ENCODE measurements around the gene MB21D2.
A peak's percentile ranks its signal among the peaks of the same experiment; 100 is the strongest.

MB21D2 gene

GRCh38 chr3:192830291-192831110 is 87.2 kb downstream of the MB21D2 start:
- DNase-seq, result peak; percentile 47

- no peak for DNase-seq
Measured at GRCh38 chr3:192827863-192828594, 89.6 kb downstream of the MB21D2 start.

GRCh38 chr3:192827208-192827607 is 90.4 kb downstream of the MB21D2 start:
- no peak for DNase-seq

- no peak for DNase-seq
Measured at GRCh38 chr3:192826214-192827006, 91.2 kb downstream of the MB21D2 start.

DNA sequence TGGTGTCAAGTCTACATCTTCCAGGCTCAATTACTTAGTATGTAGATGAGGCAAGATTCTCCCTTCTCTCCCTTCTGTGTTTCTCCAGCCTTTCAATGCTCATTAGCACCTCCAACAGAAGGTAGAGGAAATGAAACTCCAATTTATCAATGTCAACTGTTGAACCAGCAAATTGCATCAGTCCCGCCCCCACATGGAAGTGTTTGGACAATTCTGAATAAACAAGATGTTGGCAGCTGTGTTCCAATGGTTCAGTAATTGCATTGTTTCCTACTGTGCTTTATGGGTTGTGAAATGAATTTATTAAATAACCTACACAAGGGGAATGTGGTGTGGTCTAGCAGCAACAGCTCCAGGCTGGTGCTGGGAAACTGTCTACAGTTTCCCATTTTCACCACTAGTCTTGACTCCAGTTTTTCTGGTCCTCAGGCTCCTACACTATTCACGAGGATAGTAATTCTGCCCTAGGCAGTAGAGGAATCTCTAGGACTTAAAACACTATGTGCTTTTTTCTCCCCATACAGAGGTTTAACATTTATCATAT is 91.9 kb downstream of the MB21D2 start:
- no peak for DNase-seq

DNA sequence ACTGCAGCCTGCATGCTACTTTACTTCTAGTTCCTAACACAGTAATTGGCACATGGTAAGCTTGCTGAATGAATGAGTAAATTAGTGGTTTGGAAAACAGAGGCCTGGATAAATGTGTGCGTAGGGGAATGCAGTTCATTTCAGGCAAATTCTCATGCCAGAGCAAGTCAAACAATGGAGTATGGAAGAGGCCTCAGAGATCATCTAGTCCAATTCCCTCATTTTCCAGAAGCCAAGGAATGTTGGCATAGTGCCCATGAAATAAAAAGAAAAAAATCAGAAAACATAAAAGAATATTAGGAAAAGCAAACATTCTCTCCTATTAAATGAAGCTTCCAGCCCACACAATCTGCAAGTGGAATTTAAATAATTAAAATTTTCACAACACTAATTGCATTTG is 92.4 kb downstream of the MB21D2 start:
- DNase-seq, result no peak

DNA sequence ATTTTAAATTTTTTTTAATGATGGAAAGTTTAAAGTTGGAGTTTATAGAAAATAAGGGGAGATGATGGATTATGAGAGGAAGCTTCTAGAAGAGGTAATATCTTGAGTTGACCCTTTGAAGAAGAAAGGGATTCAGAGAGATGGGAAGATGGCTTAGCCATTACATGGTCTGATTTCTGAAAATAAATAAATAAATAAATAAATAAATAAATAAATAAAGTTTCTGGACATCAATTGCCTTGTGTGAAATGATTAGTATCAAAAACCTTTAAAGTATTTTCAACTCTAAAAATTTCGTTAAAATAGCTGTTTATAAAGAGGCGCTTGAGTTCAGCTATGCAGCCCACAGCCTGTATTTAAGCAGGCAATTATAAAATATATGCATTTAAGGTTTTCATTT is 93.3 kb downstream of the MB21D2 start:
- no peak for DNase-seq

- DNase-seq, result no peak
Measured at GRCh38 chr3:192821161-192821560, 96.5 kb downstream of the MB21D2 start.

DNA sequence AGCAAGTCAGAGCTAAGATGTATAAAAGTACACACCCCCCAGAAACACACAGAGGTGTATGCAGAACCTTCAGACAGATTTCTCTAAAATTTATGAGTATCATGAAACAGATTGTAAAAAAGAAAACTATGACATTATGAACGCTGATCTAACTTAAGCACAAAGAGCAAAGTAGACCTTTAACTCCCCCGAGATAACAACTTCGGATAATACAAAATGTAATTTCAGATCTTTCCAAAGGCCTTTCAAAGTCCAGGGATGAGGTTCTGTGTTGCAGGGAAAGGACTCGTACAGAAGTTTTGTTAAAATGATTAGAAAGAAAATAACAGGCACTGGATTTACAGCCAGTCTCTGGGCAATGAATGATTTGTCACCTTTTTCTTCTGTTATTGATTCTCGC is 97.5 kb downstream of the MB21D2 start:
- DNase-seq, result no peak

DNA sequence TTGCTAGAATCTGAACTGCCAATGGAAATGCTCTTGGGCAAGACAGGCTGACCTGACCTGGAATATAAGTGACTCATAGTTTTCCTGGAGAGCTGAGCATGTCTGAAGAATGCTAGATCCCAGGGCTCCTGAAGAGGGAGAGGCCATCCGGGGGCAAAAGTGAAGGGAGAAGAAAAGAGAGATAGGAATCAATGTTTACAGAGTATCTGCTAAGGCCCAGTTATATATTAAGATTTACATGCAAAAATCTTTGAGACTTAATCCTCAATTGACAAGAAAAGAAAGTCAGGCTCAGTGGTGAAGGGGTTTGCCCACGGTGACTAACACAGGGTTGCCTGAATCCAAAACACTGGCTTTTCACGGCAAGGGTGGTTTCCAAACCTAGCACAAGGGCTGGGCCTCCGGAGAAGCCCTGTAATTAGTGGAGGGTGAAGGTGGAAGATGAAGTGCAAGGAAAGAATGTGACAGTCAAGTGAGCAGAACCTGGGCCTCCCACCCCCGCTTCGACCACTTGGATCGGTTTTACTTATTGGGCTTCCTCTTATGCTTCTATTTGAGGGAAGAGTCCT is 98.6 kb downstream of the MB21D2 start:
- no peak for DNase-seq

GRCh38 chr3:192818126-192818525 is 99.5 kb downstream of the MB21D2 start:
- DNase-seq, result no peak

DNA sequence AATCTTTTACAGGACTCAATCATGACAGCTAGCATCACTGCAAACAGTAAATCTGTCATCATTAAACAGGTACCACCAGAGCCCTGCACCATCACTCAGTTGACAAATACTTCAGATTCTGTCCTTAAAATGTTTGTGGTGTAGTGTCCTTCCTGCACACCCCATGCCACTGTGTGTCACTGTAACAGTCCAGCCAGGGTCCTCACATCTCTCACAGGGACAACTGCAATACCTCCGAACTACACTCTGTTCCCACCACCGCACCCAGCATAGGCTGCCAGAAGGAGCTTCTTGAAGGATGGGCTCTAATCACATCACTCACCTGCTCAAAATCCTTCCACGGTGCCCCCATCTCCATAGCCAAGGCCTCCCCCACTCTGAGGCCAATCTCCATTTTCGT is 100.2 kb downstream of the MB21D2 start:
- DNase-seq, result no peak

GRCh38 chr3:192817053-192817452 is 100.6 kb downstream of the MB21D2 start:
- no peak for DNase-seq

- no peak for DNase-seq
Measured at GRCh38 chr3:192816351-192816750, 101.3 kb downstream of the MB21D2 start.

GRCh38 chr3:192812743-192813383 is 104.8 kb downstream of the MB21D2 start:
- no peak for DNase-seq

DNA sequence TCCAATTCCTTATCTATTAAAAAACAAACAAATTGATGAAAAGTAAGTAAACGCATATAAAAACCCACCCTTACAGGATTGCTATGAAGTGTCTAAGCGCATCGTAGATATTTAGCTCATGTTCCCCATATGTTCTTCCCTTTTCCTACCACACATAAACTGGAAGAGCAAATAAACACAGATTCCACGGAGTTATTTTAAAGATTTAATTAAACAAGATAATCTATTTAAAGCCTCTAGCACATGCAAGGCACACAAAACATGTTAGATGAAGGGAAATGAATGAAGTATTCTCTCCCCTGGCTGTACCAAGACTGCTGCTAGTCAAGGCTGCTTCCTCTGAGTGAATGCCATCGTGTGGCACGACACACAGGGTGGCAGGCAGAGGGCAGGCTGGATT is 111.9 kb downstream of the MB21D2 start:
- no peak for DNase-seq

DNA sequence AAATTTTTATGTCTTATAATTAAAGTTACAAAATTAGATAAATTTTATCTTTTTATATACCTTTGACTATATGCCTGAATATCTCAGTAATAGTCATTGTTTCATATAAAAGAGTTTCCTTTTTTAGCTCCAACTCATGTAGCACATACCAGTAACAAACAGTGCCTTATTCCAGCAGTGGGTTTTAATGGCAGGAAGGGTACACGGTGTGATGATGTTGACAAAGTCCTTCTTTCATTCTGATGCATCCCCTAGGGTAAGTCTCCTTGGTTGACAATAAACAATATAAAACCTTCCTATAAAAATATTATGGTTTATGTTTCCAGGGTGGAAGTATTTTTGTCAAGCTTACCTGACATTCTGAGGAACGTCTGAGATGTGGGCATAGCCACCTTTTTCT is 113.2 kb downstream of the MB21D2 start:
- DNase-seq, result no peak

DNA sequence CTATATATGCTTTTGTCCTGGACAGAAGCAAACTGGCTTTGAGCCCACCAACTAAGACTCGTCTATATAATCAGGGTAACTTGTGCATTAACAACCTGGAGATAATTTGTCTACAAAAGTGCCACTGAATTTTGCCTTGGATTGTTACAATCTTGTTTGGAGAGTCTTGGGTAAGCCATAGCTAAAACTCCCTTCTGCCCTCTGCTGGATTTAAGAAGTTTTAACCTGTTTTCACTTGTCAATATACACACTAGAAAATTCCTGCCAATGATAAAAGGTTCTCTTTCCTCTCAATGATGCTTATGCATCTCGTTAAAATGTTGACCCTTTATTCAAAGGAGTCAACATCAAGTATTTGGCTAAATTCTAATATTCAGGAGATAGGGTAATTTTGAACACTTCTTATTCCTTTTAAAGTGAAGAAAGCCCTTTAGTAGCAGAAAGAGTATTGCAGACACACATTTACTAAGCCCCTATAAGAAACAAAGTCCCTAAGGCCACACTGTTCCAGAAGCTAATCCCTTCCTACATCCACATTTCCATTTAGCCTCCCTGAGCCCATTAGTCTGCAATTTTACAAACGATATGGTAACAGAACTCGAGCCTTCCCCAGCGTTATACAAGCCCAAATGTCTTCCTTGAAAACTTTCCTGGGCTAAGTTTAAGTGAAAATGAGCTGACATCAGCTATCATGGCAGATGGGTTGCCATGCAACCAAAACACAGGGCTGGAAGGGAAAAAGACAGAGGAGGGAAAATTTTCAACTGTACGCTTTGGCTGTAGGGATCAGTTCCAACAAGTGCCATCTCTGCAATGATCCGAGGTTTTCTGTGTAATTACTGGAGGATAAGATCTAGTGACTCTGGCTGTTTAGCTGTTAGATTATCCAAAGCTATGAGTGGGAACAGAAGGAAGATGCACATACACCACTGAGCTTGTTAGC is 114.4 kb downstream of the MB21D2 start:
- peak; percentile 40 for DNase-seq

- DNase-seq, result no peak
Measured at GRCh38 chr3:192801985-192802384, 115.7 kb downstream of the MB21D2 start.

- no peak for DNase-seq
Measured at GRCh38 chr3:192799721-192800120, 117.9 kb downstream of the MB21D2 start.

- no peak for DNase-seq
Measured at GRCh38 chr3:192795021-192795420, 122.6 kb downstream of the MB21D2 start.

Data from right hindlimb (tissue), 1 donor.